SU-DHL-6 (cell line): Measurements from ENCODE around the gene MEA1.

Source experiments
- H2AFZ ChIP-seq: fragments of 200-600 bp; sonication (generic); 2 replicates; pipeline ENCODE4 v1.6.1; 2014; ENCODE audit warnings: low read depth, mild to moderate bottlenecking, moderate library complexity, mixed read lengths, antibody characterized with exemption, low read length; ENCODE audit not compliant: severe bottlenecking
- H3F3A ChIP-seq: fragments of 200-600 bp; shearing (Covaris generic); 2 replicates; pipeline ENCODE4 v1.6.0; 2016; ENCODE audit warnings: antibody characterized with exemption, mild to moderate bottlenecking; ENCODE audit not compliant: insufficient read depth
- H3K27ac ChIP-seq: fragments of 200-600 bp; sonication (generic); 2 replicates; pipeline ENCODE4 v1.5.1; 2016; ENCODE audit warnings: low read depth, mild to moderate bottlenecking, low read length, moderate library complexity, mixed read lengths
- H3K27me3 ChIP-seq: fragments of 200-600 bp; sonication (generic), shearing (Covaris generic); 2 replicates; pipeline ENCODE4 v1.6.0; 2014; ENCODE audit warnings: mild to moderate bottlenecking, low read length
- H3K36me3 ChIP-seq: fragments of 200-600 bp; sonication (generic); 2 replicates; pipeline ENCODE4 v1.6.1; 2014; ENCODE audit warnings: mild to moderate bottlenecking, low read length, mixed read lengths
- H3K4me2 ChIP-seq: fragments of 300-600, 200-600 bp; shearing (Covaris generic), sonication (generic); 2 replicates; pipeline ENCODE4 v1.6.0; 2014; ENCODE audit warnings: low read length, low read depth, mild to moderate bottlenecking; ENCODE audit not compliant: poor library complexity, severe bottlenecking
- H3K4me3 ChIP-seq: fragments of 200-600 bp; sonication (generic); 2 replicates; pipeline ENCODE4 v1.5.1; 2014; ENCODE audit warnings: antibody characterized with exemption, low read length, mild to moderate bottlenecking, mixed read lengths; ENCODE audit not compliant: insufficient read depth, poor library complexity, severe bottlenecking
- H3K79me2 ChIP-seq: fragments of 200-600 bp; sonication (generic); 2 replicates; pipeline ENCODE4 v1.6.1; 2014; ENCODE audit warnings: mild to moderate bottlenecking, low read length, moderate library complexity; ENCODE audit not compliant: insufficient read depth
- H3K9ac ChIP-seq: fragments of 200-600 bp; sonication (generic); 2 replicates; pipeline ENCODE4 v1.7.0; 2014; ENCODE audit warnings: mild to moderate bottlenecking, low read length
- H3K9me2 ChIP-seq: fragments of 200-600 bp; sonication (generic); replicated peaks from 2 replicates; pipeline ENCODE4 v1.6.1; 2014; ENCODE audit warnings: low read length; ENCODE audit not compliant: insufficient read depth
- H3K9me3 ChIP-seq: fragments of 200-600 bp; sonication (generic); 2 replicates; pipeline ENCODE4 v1.6.1; 2014; ENCODE audit warnings: low read length, mixed read lengths; ENCODE audit not compliant: insufficient read depth
- H4K20me1 ChIP-seq: fragments of 200-600 bp; sonication (generic); 2 replicates; pipeline ENCODE4 v1.6.1; 2014; ENCODE audit warnings: low read depth, mild to moderate bottlenecking, antibody characterized with exemption, low read length, moderate library complexity, mixed read lengths
- EZH2phosphoT487 ChIP-seq: fragments of 200-600 bp; sonication (generic), shearing (Covaris generic); conservative IDR thresholded peaks from 2 replicates; pipeline ENCODE4 v1.6.1; 2018; ENCODE audit warnings: mild to moderate bottlenecking, antibody characterized with exemption, low read length, moderate library complexity, mixed read lengths
- TF ChIP-seq, protein P1 (sequence below): fragments of 200-600 bp; sonication (generic); IDR thresholded peaks from one replicate; pipeline ENCODE4 v1.5.1; 2017; ENCODE audit warnings: antibody characterized with exemption, mild to moderate bottlenecking, low read length, moderate library complexity; ENCODE audit not compliant: insufficient read depth, poor library complexity, severe bottlenecking

MEA1 gene

DNA sequence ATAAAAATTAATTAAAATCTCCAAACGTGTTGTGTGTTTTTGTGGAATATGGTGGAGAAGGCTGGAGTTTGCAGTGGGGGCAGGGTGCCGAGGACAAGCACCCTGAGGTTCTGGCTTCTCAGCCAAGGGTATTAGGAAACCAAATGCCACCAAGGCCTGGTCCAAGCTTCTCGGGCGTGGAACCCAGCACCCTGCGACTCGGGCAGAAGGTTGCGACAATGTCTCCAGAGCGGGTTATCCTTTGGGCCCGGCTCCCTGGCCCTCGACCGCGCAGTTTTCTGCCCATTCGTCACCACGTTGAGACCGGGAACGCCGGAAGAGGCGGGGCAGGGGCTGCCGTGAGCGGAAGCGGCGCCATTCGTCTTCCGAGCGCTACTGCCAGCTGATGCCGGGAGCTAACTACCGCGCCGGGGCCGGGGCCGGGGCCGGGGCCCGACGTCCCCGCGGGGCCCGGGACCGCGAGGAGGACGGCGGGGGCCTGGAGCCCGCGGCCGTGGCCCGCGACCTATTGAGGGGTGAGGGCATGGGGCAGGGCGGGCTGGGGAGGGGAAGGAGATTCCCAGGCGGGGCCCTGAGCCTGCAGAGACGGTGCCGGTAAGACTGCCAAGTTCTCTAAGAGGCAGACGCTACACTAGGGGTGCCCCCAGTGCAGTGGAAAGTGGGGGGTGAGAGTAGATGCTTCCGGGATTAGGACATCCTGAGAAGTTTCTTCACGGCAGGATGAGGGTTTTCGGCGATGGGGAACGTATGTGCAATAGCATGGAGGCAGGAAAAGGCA is 7.7 kb upstream of the MEA1 start, which contains the start of gene RRP36:
TSS of gene RRP36 (plus strand) at position 354 of the 778 bp plus-strand sequence. CDS start at position 386, 32 bp downstream.
- no peaks in the 10 kb centered on the region for H3K27me3 ChIP-seq
- peak within 1 kb of the TSS; percentile 93 for H3K4me3 ChIP-seq
- peak within 1 kb of the TSS; percentile 91 for H3K9ac ChIP-seq
- H3K36me3 ChIP-seq = peaks cover 14% of the 10 kb centered on the region
- H3F3A ChIP-seq = peaks cover 24% of the 10 kb centered on the region
- H3K9me2 ChIP-seq = no peaks in the 10 kb centered on the region
- H4K20me1 ChIP-seq = no peaks in the 10 kb centered on the region
- peak within 1 kb of the TSS; percentile 71 for H2AFZ ChIP-seq
- peak within 1 kb of the TSS; percentile 85 for H3K27ac ChIP-seq
- H3K9me3 ChIP-seq = no peaks in the 10 kb centered on the region
- H3K79me2 ChIP-seq = peaks cover 41% of the 10 kb centered on the region
- TF ChIP-seq, protein P1, sequence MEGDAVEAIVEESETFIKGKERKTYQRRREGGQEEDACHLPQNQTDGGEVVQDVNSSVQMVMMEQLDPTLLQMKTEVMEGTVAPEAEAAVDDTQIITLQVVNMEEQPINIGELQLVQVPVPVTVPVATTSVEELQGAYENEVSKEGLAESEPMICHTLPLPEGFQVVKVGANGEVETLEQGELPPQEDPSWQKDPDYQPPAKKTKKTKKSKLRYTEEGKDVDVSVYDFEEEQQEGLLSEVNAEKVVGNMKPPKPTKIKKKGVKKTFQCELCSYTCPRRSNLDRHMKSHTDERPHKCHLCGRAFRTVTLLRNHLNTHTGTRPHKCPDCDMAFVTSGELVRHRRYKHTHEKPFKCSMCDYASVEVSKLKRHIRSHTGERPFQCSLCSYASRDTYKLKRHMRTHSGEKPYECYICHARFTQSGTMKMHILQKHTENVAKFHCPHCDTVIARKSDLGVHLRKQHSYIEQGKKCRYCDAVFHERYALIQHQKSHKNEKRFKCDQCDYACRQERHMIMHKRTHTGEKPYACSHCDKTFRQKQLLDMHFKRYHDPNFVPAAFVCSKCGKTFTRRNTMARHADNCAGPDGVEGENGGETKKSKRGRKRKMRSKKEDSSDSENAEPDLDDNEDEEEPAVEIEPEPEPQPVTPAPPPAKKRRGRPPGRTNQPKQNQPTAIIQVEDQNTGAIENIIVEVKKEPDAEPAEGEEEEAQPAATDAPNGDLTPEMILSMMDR = no peak
- no peak for TF ChIP-seq EZH2phosphoT487
- H3K4me2 ChIP-seq = peak within 1 kb of the TSS; percentile 66

DNA sequence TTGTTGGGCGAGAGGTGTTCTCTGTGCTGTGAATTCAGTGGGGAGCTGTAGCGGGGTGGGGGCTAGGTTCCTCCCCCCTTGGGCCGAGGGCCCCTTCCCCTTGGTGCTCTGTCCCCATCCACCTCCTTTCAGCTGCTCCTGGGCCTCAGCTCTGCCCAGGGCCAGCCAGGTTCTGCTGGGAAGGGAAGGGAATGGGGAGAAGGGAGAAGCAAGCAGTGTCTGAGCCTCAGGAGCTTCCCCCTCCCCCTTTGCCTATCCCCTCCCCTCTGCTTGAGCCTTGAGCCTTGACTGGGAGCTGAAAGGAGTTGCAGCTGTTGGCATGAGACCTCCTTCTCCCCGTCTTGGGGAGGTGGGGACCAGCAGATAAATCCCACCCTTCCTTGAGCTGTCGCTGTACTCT is 7.1 kb upstream of the MEA1 start:
- TF ChIP-seq, protein P1 = no peak
- TF ChIP-seq EZH2phosphoT487 = no peak
- H3F3A ChIP-seq = peaks cover 20% of the 10 kb centered on the region
- H3K9me3 ChIP-seq = no peaks in the 10 kb centered on the region
- peaks cover 10% of the 10 kb centered on the region for H3K36me3 ChIP-seq
- peaks cover 47% of the 10 kb centered on the region for H3K79me2 ChIP-seq
- peak overlapping the region; percentile 71 for H2AFZ ChIP-seq
- peak overlapping the region; percentile 93 for H3K4me3 ChIP-seq
- H3K4me2 ChIP-seq = peak overlapping the region; percentile 66
- no peaks in the 10 kb centered on the region for H4K20me1 ChIP-seq
- H3K9ac ChIP-seq = peak overlapping the region; percentile 91
- H3K27me3 ChIP-seq = no peaks in the 10 kb centered on the region
- peak overlapping the region; percentile 85 for H3K27ac ChIP-seq
- no peaks in the 10 kb centered on the region for H3K9me2 ChIP-seq

DNA sequence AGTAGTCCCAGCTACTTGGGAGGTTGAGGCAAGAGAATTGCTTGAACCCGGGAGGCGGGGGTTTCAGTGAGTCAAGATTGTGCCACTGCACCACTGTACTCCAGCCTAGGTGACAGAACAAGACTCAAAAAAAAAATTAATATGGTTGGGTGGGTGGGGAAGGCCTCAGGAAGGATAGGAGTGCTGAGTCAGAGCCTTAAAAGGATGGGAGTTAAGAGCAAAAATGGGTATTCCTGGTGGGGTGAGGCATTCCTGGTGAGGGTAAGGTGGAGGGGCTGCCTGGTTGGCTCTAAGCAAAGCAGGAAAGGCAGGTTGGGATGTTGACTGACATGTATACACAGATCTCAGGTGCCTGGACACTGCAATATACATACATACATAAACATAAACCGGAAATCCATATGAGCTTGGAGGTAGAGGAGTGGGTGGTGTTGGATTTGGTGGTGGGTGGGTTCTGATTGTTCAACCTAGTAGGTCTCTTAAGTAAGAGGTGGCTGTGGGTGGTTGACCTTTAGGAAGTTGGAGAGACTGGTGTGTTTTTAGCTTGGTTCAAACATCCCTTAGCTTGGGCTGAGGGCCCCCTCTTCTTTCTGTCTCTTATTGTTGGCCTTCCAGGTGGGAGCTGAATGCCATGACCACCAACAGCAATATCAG is 6.4 kb upstream of the MEA1 start:
- Histone ChIP-seq H2AFZ (no peak overlapping the region), H3K27me3 (no peaks in the 10 kb centered on the region), H3K9ac (0 out of 2 replicates have a peak overlapping the region, but pooled peaks have one; percentile 91), H3K36me3 (peaks cover 8% of the 10 kb centered on the region; the same call in 1 of the 2 replicates), H3K4me2 (no peak overlapping the region), H3K27ac (no peak overlapping the region), H3K9me2 (no peaks in the 10 kb centered on the region), H3K79me2 (peaks cover 53% of the 10 kb centered on the region), H3K9me3 (no peaks in the 10 kb centered on the region), H3F3A (peaks cover 19% of the 10 kb centered on the region), H3K4me3 (no peak overlapping the region), H4K20me1 (no peaks in the 10 kb centered on the region)
- TF ChIP-seq, protein P1 = no peak
- no peak for TF ChIP-seq EZH2phosphoT487
